DOHH2 (cell line): ENCODE measurements around the gene CES4A.

Source experiments
- H3F3A ChIP-seq: fragments of 200-600 bp; sonication (generic), shearing (Covaris generic); 2 replicates; pipeline ENCODE4 v1.6.0; 2016; ENCODE audit warnings: antibody characterized with exemption, mild to moderate bottlenecking; ENCODE audit not compliant: control insufficient read depth, insufficient read depth
- H3K27ac ChIP-seq: fragments of 200-600 bp; sonication (generic); 2 replicates; pipeline ENCODE4 v1.5.1; 2014; ENCODE audit warnings: low read depth, mild to moderate bottlenecking, low read length, moderate library complexity
- H3K27me3 ChIP-seq: fragments of 200-600 bp; sonication (generic); 2 replicates; pipeline ENCODE4 v1.6.1; 2014; ENCODE audit warnings: mild to moderate bottlenecking, low read length, mixed read lengths; ENCODE audit not compliant: control insufficient read depth
- H3K36me3 ChIP-seq: fragments of 200-600 bp; sonication (generic); 2 replicates; pipeline ENCODE4 v1.6.1; 2014; ENCODE audit warnings: mild to moderate bottlenecking, low read length, moderate library complexity, mixed read lengths; ENCODE audit not compliant: control insufficient read depth
- H3K4me1 ChIP-seq: fragments of 200-600 bp; sonication (generic); 2 replicates; pipeline ENCODE4 v1.6.1; 2014; ENCODE audit warnings: mild to moderate bottlenecking, low read length, mixed read lengths; ENCODE audit not compliant: control insufficient read depth
- H3K4me2 ChIP-seq: fragments of 200-600 bp; sonication (generic); 2 replicates; pipeline ENCODE4 v1.6.0; 2014; ENCODE audit warnings: mild to moderate bottlenecking, low read length, moderate library complexity
- H3K4me3 ChIP-seq: fragments of 200-600 bp; sonication (generic); 2 replicates; pipeline ENCODE4 v1.5.1; 2014; ENCODE audit warnings: mild to moderate bottlenecking, low read length, mixed read lengths
- H3K79me2 ChIP-seq: fragments of 200-600 bp; sonication (generic); 2 replicates; pipeline ENCODE4 v1.6.1; 2014; ENCODE audit warnings: mild to moderate bottlenecking, low read length, mixed read lengths; ENCODE audit not compliant: control insufficient read depth
- H3K9me2 ChIP-seq: fragments of 200-600 bp; sonication (generic); replicated peaks from 2 replicates; pipeline ENCODE4 v1.6.1; 2014; ENCODE audit warnings: mild to moderate bottlenecking, low read length, mixed read lengths; ENCODE audit not compliant: control insufficient read depth
- H3K9me3 ChIP-seq: fragments of 200-600 bp; sonication (generic); 2 replicates; pipeline ENCODE4 v1.6.1; 2014; ENCODE audit warnings: antibody characterized with exemption, low read length, mixed read lengths; ENCODE audit not compliant: control insufficient read depth, insufficient read depth
- H4K20me1 ChIP-seq: fragments of 200-600 bp; sonication (generic); 2 replicates; pipeline ENCODE4 v1.6.0; 2014; ENCODE audit warnings: low read depth, mild to moderate bottlenecking, antibody characterized with exemption, low read length, moderate library complexity; ENCODE audit not compliant: control insufficient read depth, insufficient read depth
- CTCF ChIP-seq: fragments of 200-600 bp; sonication (generic); IDR thresholded peaks from one replicate; pipeline ENCODE4 v1.5.1; 2014; ENCODE audit warnings: antibody characterized with exemption, mild to moderate bottlenecking, low read depth, low read length; ENCODE audit not compliant: poor library complexity, severe bottlenecking
- EZH2phosphoT487 ChIP-seq: fragments of 200-600 bp; sonication (generic); IDR thresholded peaks from 2 replicates; pipeline ENCODE4 v1.6.1; 2017; ENCODE audit warnings: borderline replicate concordance, mild to moderate bottlenecking, antibody characterized with exemption, low read length, moderate library complexity, mixed read lengths

Gene CES4A

DNA sequence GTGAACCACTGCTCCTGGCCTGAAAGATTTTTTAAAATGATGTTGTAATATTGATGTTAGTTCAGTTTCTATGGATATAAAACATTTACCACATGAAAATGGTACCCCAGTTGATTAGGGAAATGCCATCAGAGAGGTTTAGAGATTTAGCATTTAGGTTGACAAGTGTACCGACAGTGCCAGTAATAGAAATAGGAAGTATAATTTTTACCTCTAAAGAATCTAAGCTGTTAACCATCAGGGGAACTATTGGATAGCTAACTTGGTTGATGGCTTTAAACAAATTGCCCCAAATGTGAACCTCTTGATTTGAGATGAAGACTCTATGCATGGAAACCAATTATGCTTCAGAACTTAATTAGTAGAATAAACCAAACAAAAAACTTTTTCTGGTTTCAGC lies 47.0 kb downstream of the CES4A start:
- Histone ChIP-seq H3K27me3 (no peaks in the 10 kb centered on the region), H3K9me3 (no peaks in the 10 kb centered on the region), H3K4me1 (peaks cover 35% of the 10 kb centered on the region), H4K20me1 (peaks cover 14% of the 10 kb centered on the region), H3F3A (peaks cover 10% of the 10 kb centered on the region), H3K36me3 (peaks cover 83% of the 10 kb centered on the region), H3K79me2 (peaks cover 99% of the 10 kb centered on the region), H3K27ac (no peak overlapping the region), H3K9me2 (no peaks in the 10 kb centered on the region), H3K4me3 (no peak overlapping the region), H3K4me2 (peak overlapping the region; percentile 4; the same call in 1 of the 2 replicates)
- TF ChIP-seq CTCF (no peak), EZH2phosphoT487 (no peak)

DNA sequence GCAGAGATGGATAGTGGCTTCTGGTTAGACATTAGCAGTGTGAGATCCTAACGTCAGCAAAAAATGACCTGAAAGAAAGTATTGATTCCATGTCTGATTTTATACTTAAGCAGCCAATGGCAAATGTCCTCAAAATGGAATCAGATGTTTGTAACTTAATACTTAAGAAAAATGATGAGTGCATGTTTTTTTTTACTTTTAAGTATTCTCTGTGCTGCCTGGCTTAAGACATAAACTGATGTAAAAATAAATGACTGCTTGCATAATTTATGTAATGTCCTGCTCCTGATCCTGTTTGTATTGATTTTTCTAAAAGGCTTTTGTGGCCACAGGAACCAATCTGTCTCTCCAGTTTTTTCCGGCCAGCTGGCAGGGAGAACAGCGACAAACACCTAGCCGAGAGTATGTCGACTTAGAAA lies 47.9 kb downstream of the CES4A start:
- H3K9me3 ChIP-seq: no peaks in the 10 kb centered on the region
- H3K4me2 ChIP-seq: no peak overlapping the region
- peaks cover 99% of the 10 kb centered on the region for H3K79me2 ChIP-seq
- no peaks in the 10 kb centered on the region for H3K27me3 ChIP-seq
- no peak overlapping the region for H3K4me3 ChIP-seq
- no peak overlapping the region for H3K27ac ChIP-seq
- no peak for TF ChIP-seq EZH2phosphoT487
- no peaks in the 10 kb centered on the region for H3K9me2 ChIP-seq
- peaks cover 10% of the 10 kb centered on the region for H3F3A ChIP-seq
- peaks cover 14% of the 10 kb centered on the region for H4K20me1 ChIP-seq
- peaks cover 27% of the 10 kb centered on the region for H3K4me1 ChIP-seq
- peaks cover 85% of the 10 kb centered on the region for H3K36me3 ChIP-seq

DNA sequence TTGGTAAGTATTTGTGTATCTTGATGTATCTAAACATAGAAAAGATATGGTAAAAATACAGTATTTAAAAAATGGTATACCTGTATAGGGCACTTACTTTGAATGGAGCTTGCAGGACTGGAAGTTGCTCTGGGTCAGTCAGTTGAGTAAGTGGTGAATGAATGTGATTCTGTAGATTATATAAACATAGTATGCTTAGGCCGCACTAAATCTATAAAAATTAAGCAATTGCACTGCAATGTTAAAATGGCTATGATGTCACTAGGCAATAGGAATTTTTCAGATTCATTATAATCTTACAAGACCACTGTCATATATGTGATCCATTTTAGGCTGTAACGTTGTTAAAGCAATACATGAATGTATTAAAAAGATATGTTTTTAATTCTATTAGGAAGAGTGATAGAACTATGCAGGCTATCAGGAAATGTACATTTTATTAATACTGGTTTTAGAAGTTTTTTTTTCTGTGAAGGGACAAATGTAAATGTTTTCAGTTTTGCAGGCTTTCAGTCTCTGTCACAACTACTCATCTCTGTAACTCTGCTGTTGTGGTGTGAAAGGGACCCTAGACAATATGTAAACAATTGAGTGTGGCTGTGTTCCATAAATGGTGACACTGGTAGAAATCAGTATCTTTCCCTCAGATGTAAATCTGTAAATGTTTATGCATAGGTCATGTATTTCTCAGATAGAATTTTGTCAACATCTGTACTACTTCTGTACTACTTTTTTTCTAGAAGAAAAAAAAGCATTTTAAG lies 51.1 kb downstream of the CES4A start:
- Histone ChIP-seq H4K20me1 (peaks cover 11% of the 10 kb centered on the region), H3K36me3 (peaks cover 69% of the 10 kb centered on the region)

More for the DNA sequence above, 51.1 kb downstream of the CES4A start:
- no peaks in the 10 kb centered on the region for H3K9me2 ChIP-seq
- no peak overlapping the region for H3K27ac ChIP-seq
- peaks cover 96% of the 10 kb centered on the region for H3K79me2 ChIP-seq
- no peak overlapping the region for H3K4me3 ChIP-seq
- peaks cover 12% of the 10 kb centered on the region for H3K4me1 ChIP-seq
- no peaks in the 10 kb centered on the region for H3K9me3 ChIP-seq
- peaks cover 8% of the 10 kb centered on the region; the same call in 1 of the 2 replicates for H3F3A ChIP-seq
- TF ChIP-seq CTCF (no peak), EZH2phosphoT487 (no peak)
- no peak overlapping the region for H3K4me2 ChIP-seq
- H3K27me3 ChIP-seq: no peaks in the 10 kb centered on the region
